ENCODE measurements around the gene PLEKHA7. TPM values are rescaled to one million over a fixed set of nuclear protein-coding genes. Genes with fewer than 3 reads are reported as not detected.

Gene PLEKHA7
- total and polyA plus RNA-seq, 4 donors, result 13.3 to 31.8 (median 21.5) TPM

GRCh38 chr11:17008099-17008498 lies 6.1 kb downstream of the PLEKHA7 start:
- DNase-seq, result no peak

GRCh38 chr11:17005646-17006045 lies 8.6 kb downstream of the PLEKHA7 start:
- no peak overlapping the region for H3K27ac ChIP-seq (ENCODE audit: low read depth in 1 of 2, low read length in 1 of 2)
- 12 to 26% methylated on average over 3 of the region's 3 CpGs for whole genome bisulfite sequencing, 2 donors
- TF ChIP-seq CTCF (IDR thresholded peaks at IDR 0.05; ENCODE audit: control extremely low read depth, extremely low read depth), result no peak

More at GRCh38 chr11:17008099-17008498, 6.1 kb downstream of the PLEKHA7 start:
- Histone ChIP-seq H3K36me3 (ENCODE audit: control insufficient read depth in 4 of 4, insufficient read depth in 4 of 4, low read length in 4 of 4) (no peaks in the 10 kb centered on the region), H3K27ac (ENCODE audit: low read depth in 1 of 2, low read length in 1 of 2) (no peak overlapping the region), H3K9ac (ENCODE audit: insufficient read depth in 1 of 2, low read length in 2 of 2) (no peak overlapping the region), H3K4me1 (ENCODE audit: control insufficient read depth in 5 of 5, insufficient read depth in 5 of 5, low read length in 5 of 5) (peaks cover 0 to 5% (median 0%) of the 10 kb centered on the region in 5 donors), H3K27me3 (ENCODE audit: control insufficient read depth in 3 of 3, insufficient read depth in 3 of 3, low read length in 2 of 3) (peaks cover 0 to 20% (median 17%) of the 10 kb centered on the region in 3 donors), H3K9me3 (ENCODE audit: control insufficient read depth in 4 of 4, insufficient read depth in 3 of 4, low read length in 3 of 4) (no peaks in the 10 kb centered on the region), H3K4me3 (no peak overlapping the region)
- 92 to 95% methylated on average over 3 of the region's 3 CpGs for WGBS, 2 donors
- TF ChIP-seq CTCF (IDR thresholded peaks at IDR 0.05; ENCODE audit: control extremely low read depth, extremely low read depth), result no peak
- ATAC-seq (ENCODE audit: insufficient read depth, low FRiP score), result no peak

GRCh38 chr11:17004486-17005148 lies 9.6 kb downstream of the PLEKHA7 start:
- H3K9me3 ChIP-seq (ENCODE audit: control insufficient read depth in 4 of 4, insufficient read depth in 3 of 4, low read length in 3 of 4), result no peaks in the 10 kb centered on the region
- H3K9ac ChIP-seq (ENCODE audit: insufficient read depth in 1 of 2, low read length in 2 of 2), result no peak overlapping the region
- H3K27ac ChIP-seq (ENCODE audit: low read depth in 1 of 2, low read length in 1 of 2), result no peak overlapping the region
- TF ChIP-seq CTCF (IDR thresholded peaks at IDR 0.05; ENCODE audit: control extremely low read depth, extremely low read depth), result no peak
- no peak overlapping the region for H3K4me3 ChIP-seq
- 71 to 75% methylated on average over 7 of the region's 7 CpGs for WGBS, 2 donors
- DNase-seq, result no peak
- ATAC-seq (ENCODE audit: insufficient read depth, low FRiP score), result no peak
- peaks cover 0 to 4% (median 0%) of the 10 kb centered on the region in 5 donors for H3K4me1 ChIP-seq (ENCODE audit: control insufficient read depth in 5 of 5, insufficient read depth in 5 of 5, low read length in 5 of 5)
- H3K36me3 ChIP-seq (ENCODE audit: control insufficient read depth in 4 of 4, insufficient read depth in 4 of 4, low read length in 4 of 4), result no peaks in the 10 kb centered on the region
- no peaks in the 10 kb centered on the region for H3K27me3 ChIP-seq (ENCODE audit: control insufficient read depth in 3 of 3, insufficient read depth in 3 of 3, low read length in 2 of 3)

More at GRCh38 chr11:17005646-17006045, 8.6 kb downstream of the PLEKHA7 start:
- H3K36me3 ChIP-seq (ENCODE audit: control insufficient read depth in 4 of 4, insufficient read depth in 4 of 4, low read length in 4 of 4), result no peaks in the 10 kb centered on the region
- no peaks in the 10 kb centered on the region for H3K27me3 ChIP-seq (ENCODE audit: control insufficient read depth in 3 of 3, insufficient read depth in 3 of 3, low read length in 2 of 3)
- H3K9ac ChIP-seq (ENCODE audit: insufficient read depth in 1 of 2, low read length in 2 of 2), result no peak overlapping the region
- peaks cover 0 to 4% (median 0%) of the 10 kb centered on the region in 5 donors for H3K4me1 ChIP-seq (ENCODE audit: control insufficient read depth in 5 of 5, insufficient read depth in 5 of 5, low read length in 5 of 5)
- H3K4me3 ChIP-seq, result no peak overlapping the region
- H3K9me3 ChIP-seq (ENCODE audit: control insufficient read depth in 4 of 4, insufficient read depth in 3 of 4, low read length in 3 of 4), result no peaks in the 10 kb centered on the region
- no peak for ATAC-seq (ENCODE audit: insufficient read depth, low FRiP score)
- DNase-seq, result no peak

Measured in lung (tissue), 12 donors.